Testis (tissue), 2 donors: ENCODE measurements around the gene KL.

Source experiments
- POLR2A ChIP-seq: fragments of 450-650 bp; IDR thresholded peaks from one replicate; pipeline ENCODE4 v1.6.1; 2017; ENCODE audit warnings: antibody characterized with exemption, mild to moderate bottlenecking, moderate library complexity
- TF ChIP-seq, protein P1 (sequence below), 3 experiments: fragments of 450-650 bp in 2 of 3; fragments of 200-600 bp in 1 of 3; sonication (generic) in 1 of 3; IDR thresholded peaks; one replicate each; pipeline ENCODE4 v1.5.1; 2016 to 2019; ENCODE audit warnings: antibody characterized with exemption in 3 of 3, mild to moderate bottlenecking in 2 of 3, moderate library complexity in 1 of 3

DNA sequence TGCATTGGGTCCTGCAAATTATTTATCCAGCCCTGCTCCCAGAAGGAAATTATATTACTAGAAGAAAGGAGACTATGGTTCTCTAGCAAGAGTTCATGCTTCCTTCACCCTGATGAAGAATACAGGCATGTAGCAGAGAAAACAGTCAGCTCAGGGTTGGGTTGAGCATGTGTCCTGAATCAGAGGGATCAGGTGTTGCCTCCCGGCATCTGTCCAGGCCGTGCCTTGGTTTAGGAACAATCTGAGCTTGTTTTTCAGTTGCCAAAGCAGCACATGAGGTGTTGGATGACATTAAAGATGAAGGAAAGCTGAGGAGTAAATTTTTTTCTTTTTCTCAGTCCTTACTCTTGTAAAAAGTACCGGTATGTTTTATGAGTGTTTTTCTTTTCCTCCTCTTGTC, 62.0 kb downstream of the KL start:
- TF ChIP-seq, protein P1, sequence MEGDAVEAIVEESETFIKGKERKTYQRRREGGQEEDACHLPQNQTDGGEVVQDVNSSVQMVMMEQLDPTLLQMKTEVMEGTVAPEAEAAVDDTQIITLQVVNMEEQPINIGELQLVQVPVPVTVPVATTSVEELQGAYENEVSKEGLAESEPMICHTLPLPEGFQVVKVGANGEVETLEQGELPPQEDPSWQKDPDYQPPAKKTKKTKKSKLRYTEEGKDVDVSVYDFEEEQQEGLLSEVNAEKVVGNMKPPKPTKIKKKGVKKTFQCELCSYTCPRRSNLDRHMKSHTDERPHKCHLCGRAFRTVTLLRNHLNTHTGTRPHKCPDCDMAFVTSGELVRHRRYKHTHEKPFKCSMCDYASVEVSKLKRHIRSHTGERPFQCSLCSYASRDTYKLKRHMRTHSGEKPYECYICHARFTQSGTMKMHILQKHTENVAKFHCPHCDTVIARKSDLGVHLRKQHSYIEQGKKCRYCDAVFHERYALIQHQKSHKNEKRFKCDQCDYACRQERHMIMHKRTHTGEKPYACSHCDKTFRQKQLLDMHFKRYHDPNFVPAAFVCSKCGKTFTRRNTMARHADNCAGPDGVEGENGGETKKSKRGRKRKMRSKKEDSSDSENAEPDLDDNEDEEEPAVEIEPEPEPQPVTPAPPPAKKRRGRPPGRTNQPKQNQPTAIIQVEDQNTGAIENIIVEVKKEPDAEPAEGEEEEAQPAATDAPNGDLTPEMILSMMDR (IDR thresholded peaks at IDR 0.05): no peak
- TF ChIP-seq POLR2A: no peak
